ENCODE results near the gene KCNN3.

KCNN3 gene

DNA sequence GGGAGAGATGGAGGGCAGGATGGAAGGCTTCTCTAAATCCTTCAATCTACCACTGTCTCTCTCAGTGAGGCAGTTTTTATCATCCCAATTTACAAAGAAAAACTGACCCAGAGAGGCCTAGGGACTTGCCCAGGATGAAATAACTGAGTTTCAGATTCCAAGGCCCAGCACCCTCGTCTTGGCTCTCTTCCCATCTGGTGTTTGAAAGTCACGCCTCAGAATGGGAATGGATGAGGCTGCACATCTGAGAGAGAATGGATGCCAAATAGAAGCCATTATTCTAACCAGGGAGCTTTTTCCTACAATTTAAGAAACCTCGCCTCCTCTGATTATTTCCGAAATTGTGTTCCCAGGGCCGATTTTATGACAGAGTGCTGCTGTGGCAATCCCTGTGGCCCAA lies 10.6 kb upstream of the KCNN3 start:
- no peak for DNase-seq (ENCODE audit: low read depth in 3 of 3, low spot score in 1 of 3)

- no peak for DNase-seq (ENCODE audit: low read depth in 3 of 3, low spot score in 1 of 3)
These were observed 8.9 kb upstream of the KCNN3 start for GRCh38 chr1:154879038-154879421.

GRCh38 chr1:154878371-154879037 lies 8.4 kb upstream of the KCNN3 start:
- DNase-seq (ENCODE audit: low read depth in 3 of 3, low spot score in 1 of 3) = peak; percentile 31 to 70 (median 52)

GRCh38 chr1:154877370-154877974 lies 7.4 kb upstream of the KCNN3 start:
- no peak for DNase-seq (ENCODE audit: low read depth in 3 of 3, low spot score in 1 of 3)

DNA sequence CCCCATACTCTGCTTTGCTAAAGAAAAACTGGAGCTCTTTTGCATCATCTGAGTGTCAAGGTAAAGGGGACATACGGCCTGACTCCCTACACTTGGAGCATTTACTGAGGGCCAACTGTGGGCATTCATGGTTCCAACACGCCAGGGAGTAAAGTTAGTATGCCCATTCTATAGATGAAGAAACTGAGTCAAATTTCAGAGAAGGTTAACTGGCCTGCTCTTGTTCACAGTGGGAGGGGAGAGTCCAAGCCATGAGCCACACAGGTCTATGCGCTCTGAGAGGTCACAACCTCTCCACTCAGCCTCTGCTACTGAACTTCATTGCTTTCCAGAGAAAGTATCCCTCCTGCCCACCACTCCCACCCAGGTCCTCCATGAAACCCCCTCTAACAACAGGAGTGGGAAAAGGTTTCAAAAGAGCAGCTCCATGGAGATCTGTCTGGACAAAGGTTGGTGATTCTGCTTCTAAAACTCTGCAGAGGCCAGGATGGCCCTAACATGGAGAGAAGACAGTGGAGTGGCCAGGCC lies 6.8 kb upstream of the KCNN3 start:
- DNase-seq (ENCODE audit: low read depth in 3 of 3, low spot score in 1 of 3) = no peak

DNA sequence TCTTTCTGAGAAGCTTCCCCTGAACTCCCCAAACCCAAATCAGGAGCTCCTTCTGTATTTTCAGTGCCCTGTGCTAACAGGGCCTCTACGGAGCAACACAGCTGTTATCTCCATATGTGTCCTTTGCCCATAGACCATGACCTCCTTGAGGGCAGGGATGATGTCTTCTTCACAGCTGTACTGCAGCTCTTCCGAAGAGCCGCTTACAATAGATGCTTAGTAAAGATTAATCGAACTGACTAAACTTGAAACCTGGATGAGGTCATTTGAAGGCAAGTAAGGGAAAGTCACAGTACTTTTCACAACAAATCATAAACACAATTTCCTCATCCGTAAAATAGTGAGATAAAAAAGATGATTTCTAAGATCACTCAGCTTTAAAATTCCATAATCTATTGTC lies 4.4 kb upstream of the KCNN3 start:
- no peak for DNase-seq (ENCODE audit: low read depth in 3 of 3, low spot score in 1 of 3)

DNA sequence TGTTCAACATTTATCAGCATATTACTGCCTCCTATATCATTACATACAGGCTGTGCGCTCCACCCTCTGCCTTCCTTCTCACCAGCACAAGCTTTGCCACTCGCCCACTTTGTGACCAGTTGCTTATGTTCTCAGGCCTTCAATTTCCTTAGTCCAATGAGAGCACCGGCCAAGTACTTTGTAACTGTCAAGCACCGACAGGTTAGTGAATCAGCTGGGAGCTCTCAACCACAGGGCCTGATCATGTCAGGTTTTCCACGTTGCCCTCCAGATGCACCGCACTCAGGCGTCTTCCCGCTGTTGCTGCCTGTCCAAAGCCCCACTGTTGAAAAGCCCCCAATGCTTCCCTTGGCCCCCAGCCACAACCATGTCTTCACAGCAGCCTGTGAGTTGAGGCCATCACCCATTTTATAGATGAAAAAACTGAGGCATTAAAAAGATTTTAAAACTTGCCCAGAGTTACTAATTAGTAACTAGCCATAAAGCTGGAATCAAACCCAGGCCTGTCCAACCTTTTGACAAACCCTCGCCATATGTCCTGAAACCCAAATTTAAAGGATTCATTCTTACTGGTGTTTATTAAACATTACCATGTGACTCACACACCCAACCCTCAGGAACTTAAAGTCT lies 3.4 kb upstream of the KCNN3 start:
- DNase-seq (ENCODE audit: low read depth in 3 of 3, low spot score in 1 of 3) = no peak

DNA sequence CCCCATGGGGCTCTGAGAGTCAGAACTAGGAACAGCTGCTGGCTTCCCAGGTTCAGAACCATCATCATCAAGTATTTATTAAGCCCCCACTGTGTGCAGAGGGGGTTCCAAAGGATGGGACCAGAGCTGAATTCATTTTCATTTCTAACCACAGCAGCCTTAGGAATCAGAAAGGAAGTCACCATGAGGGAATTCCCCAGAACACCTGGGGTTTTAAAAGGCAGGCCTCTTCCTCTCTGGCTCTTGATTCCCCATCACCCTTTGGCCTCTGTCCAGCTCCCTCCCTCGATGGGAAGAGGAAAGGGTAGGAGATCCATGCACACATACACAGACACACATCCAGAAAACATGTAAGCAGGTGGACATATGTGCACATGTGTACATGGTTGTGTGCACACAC lies 1.3 kb upstream of the KCNN3 start:
- no peak for DNase-seq (ENCODE audit: low read depth in 3 of 3, low spot score in 1 of 3)

DNA sequence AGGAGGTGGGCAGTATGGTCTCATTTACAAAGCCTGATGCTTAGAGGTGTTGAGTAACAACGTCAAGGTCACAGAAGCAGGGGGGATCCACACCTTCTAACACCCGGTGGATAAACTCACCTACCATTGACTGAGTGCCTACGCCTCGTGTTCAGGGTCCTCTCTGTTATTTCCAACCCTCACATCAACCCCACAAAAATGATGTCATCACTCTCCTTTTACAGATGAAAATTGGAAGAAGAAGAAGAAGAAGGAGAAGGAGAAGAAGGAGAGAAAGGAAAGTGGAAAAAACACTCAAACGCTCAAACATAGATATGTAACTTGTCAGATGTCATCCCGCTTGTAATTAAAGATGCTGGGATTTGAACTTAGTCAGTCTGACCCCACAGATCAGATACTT lies 653 bp upstream of the KCNN3 start:
- no peak for DNase-seq (ENCODE audit: low read depth in 3 of 3, low spot score in 1 of 3)

- no peak for DNase-seq (ENCODE audit: low read depth in 3 of 3, low spot score in 1 of 3)
These were observed 548 bp downstream of the KCNN3 start for GRCh38 chr1:154869351-154870114.

DNA sequence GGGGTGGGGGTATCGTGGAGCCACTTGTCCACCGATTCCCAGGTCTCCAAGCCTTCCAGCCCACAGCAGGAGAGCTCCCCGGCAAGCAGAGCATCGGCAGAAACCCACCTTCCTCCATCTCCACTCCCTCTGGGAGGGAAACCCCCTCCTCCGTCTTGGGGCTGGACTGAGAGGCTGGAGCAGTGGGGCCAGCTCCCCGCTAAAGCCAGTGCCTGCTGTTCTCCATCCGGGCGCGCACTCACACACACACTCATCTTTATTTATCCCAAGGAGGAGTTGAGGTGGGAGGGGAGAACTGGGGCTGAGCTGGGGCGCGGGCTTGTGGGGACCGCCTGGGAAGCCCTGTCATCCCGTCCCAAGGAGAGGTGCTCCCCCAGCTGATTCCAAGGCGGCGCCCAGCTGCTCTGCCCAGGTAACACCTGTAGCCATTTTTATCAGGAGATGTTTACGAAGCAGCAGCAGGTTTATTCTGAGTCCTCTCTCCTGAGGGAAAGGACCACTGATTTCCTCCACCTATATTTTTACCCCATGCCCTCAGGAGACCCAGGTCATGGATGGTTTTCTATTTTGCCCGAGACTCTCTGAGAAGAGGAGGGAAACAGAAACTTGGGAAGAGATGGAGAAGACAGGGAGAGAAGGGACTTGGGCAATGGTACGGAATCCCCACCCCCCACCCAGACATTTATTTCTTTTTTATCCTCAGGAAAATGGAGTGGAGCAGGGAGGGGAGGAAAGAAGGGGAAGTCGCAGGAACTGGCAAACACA lies 2.1 kb downstream of the KCNN3 start:
- no peak for DNase-seq (ENCODE audit: low read depth in 3 of 3, low spot score in 1 of 3)

DNA sequence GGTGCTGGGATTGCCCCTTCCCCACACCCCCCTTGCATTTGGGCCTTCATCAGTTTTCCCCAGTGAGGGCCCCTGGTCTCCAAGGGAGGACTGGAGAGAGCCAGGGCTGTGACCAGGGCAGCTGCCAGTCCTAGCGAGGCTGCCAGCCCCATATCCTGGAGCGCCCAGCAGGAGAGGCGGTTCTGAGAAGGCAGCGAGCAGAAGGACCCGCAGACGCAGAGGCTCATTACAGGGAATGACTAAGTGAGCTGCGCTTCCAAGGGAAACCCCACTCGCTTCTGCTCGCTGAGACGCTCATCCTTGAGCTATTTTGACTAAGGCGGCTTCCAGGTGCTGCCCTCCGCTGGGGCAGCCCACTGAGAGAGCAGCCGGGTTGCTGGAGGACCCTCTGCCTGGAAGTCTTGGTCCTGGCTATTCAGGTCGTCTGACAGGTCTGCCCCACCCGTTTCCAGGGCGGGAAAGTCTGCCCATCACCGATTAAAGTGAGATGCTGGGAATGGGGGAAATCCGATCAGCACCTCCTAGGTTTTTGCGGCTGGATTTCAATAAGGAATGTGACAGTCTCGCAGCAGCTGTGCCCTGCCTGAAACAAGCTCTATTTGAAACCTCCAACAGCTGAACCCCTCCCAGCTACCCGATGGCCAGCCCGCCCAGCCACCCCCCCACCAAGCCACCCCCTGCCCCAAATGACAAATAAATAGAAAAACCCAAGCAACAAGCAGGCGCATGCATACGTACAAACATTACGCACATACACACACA lies 2.8 kb downstream of the KCNN3 start:
- DNase-seq (ENCODE audit: low read depth in 3 of 3, low spot score in 1 of 3) = no peak

- no peak for DNase-seq (ENCODE audit: low read depth in 3 of 3, low spot score in 1 of 3)
These were observed 3.6 kb downstream of the KCNN3 start for GRCh38 chr1:154866257-154867063.

DNA sequence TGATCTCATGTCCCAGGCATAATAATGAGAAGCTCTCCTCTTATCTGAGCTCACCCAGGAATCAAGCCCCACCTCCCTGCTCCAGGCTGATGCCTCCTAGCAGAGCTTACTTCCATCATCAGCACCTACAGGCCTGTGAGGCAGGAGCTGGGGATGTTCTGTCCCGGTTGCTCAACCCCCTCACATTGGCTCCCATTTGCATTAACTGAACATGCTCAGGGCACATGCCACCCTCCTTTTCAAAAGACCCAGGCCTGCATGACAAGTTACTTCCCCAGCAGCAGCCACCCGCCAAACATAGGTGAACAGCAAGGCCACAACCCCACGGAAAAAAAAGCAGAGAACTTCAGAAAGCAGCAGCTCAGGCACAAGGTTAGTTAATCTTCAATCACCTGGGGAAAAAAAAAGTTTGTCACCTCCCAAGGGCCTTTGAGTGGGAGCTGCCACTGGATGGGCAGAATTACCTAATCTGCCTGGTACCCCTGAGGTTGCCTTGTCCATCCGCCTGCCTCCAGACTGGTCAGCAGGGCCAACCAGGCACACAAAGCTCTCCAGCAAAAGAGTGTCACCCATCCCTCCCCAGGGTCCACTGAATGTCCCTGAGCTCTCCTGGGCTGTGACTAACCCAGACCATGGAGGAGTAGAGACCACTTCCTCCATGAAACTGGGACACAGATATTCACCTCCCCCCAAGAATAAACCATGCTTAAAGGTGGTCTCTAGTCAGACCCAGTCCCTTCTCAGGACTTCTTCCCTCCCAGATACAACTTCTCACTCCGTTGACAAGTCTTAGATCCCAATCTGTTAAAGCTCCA lies 4.4 kb downstream of the KCNN3 start:
- DNase-seq (ENCODE audit: low read depth in 3 of 3, low spot score in 1 of 3) = no peak

DNA sequence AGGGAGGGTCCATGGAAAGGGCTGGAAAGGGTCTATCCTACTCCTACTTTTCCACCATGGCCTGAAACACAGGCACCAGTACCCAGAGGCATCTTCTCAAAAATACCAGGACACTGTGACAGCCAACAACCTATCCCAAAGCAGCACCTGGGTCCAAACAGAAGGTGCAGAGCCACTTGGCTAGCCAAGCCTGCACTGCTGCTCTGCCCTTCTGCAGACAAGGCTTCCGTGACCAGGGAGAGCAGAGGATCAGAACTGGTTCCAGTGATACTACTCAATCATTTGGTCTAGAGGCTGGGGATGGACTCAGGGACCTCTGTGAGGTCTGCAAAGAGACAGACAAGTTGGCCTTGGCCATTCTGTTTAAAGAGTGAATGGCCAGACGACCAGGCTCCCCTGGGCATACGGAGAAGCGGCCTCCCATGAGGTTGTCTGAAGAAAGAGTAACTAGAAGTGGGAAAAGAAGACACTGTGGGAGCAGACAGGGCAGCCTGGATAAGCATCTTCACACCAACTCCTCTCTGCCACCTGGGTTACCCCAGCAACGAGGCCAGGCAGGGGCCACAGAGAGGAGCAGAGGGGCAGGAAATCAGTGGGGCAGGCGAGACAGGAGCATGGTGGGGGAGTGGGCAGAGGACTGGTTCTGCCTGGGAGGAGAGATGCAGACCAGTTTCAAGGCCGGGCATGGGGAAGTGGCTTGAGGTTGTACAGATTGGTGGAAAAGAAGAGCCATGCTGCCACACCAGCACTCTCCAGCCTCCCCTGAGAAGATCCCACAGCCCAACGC lies 5.7 kb downstream of the KCNN3 start:
- DNase-seq (ENCODE audit: low read depth in 3 of 3, low spot score in 1 of 3) = no peak

- no peak for DNase-seq (ENCODE audit: low read depth in 3 of 3, low spot score in 1 of 3)
These were observed 6.5 kb downstream of the KCNN3 start for GRCh38 chr1:154863315-154864174.

DNA sequence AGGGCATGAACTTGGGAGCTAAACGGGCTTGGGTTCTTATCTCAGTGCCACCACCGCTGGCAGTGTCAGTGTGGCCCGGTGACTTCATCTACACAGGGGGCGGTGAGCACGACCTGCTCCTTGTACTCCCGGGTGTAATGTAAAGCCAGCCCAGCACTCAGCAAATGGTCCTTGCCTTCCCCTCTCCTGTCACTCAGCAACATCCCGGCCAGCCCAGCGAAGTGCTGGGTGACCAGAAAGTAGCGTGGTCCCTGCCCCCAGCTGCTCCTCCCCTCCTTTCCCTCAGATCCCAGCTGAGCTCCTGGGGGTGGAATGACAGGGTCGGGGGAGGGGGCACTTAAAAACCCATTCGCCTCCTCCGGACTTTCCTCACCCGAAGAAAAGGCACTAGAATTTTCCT lies 7.2 kb downstream of the KCNN3 start:
- DNase-seq (ENCODE audit: low read depth in 3 of 3, low spot score in 1 of 3) = no peak
